Stimulated activated CD8-positive, alpha-beta memory T cell treated with anti-CD3 and anti-CD28 coated beads, Interleukin-15, amount 100 ng/mL, for 48 hours (primary cell): ENCODE results near the gene CCL11.
"Not testable (repeated sequence)": the region's sequence is repeated elsewhere in the genome, so short reads cannot be mapped to it uniquely, and the experiment has no call there.

Experiments used
- DNase-seq, 2 donors: peaks; one replicate each; pipeline ENCODE4 v3.0.0-alpha.2; 2020; ENCODE audit warnings: low read depth in 2 of 2

The CCL11 gene

GRCh38 chr17:34307110-34307509 lies 21.6 kb downstream of the CCL11 start:
- DNase-seq = no peak

DNA sequence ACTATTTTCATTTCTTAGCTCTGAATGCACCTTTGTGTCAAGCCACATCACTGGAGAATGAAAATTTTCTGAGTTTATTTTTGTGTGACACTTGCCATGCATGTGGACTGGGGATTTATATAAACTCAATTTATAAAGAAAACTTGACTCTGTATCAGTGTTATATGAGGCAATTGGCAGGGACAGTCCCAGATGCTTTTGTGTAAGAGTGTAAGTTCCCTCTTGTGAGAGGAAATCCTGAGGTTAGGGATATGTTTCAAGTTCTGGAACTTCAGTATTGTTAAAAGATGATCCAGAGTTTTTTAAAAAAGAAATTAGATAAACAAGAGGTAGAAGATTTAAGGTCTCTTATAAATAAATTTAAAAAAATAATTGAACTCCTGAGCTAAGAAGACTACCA lies 22.8 kb downstream of the CCL11 start:
- no peak for DNase-seq

DNA sequence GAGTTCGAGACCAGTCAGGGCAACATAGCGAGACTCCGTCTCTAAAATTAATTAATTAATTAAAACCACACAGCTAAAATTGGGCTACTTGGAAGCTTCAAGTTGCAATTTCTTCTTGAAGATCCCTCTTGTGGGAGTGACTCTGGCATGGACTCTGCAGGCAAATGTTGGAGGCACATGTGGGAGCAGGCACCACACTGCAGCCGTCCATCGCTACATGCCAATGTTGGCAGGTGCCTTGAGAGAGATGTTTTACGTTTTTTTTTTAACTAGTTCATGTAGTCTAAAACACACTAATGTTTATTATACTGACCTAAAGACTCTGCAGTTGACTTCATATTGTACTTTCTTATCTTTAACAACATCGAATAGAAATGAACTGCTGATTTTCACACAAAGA lies 25.7 kb downstream of the CCL11 start:
- DNase-seq = no peak

GRCh38 chr17:34312080-34312479 lies 26.5 kb downstream of the CCL11 start:
- no peak for DNase-seq

GRCh38 chr17:34313164-34313563 lies 27.6 kb downstream of the CCL11 start:
- DNase-seq = no peak

DNA sequence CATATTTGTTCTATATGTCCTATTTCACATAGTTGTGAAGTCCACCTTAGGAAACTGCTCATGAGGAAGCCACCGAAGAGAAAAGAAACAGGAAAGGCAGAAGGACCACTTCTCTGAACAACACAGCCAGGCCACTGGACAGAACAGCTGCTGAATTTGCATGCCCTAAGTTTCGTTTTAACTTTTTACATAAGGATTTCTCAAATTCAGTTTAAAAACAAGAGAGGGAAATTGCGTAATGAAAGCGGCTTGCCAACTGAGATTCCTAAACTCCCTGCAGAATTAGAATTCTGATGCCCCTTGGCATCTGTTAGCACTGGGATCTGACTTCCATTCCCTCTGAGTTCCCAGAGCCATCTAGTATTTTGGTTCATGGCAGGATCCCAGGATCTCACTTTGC lies 28.7 kb downstream of the CCL11 start:
- no peak for DNase-seq

DNA sequence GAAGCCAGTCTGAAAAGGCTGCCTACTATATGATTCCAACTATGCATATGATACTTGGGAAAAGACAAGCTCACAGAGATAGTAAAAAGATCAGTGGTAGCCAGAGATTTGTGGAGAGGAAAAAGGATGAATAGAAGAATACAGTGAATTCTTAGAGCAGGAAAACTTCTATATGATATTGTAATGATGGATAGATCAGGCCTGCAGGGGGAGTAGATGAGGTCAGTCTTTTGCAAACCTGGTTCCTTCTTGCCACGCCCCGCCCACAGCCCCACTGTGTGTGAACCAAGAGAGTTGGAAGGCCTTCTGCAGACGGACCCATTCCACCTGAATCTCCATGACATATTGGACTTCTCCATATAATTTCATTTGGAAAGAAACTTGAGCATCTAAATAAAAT lies 32.9 kb downstream of the CCL11 start:
- DNase-seq = no peak

DNA sequence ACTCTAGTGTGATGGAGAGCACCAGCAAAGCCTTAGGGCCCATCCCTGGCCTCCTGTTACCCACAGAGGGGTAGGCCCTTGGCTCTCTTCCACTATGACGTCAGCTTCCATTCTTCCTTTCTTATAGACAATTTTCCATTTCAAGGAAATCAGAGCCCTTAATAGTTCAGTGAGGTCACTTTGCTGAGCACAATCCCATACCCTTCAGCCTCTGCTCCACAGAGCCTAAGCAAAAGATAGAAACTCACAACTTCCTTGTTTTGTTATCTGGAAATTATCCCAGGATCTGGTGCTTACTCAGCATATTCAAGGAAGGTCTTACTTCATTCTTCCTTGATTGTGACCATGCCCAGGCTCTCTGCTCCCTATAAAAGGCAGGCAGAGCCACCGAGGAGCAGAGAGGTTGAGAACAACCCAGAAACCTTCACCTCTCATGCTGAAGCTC lies 33.5 kb downstream of the CCL11 start, which contains the start of gene CCL8:
CCL8 (plus strand) TSS at position 397 of the 445 bp plus-strand sequence. CDS start 67 bp downstream, outside the sequence.
- DNase-seq = no peak

GRCh38 chr17:34321964-34322363 lies 36.4 kb downstream of the CCL11 start:
- no peak for DNase-seq

GRCh38 chr17:34327580-34327979 lies 42.0 kb downstream of the CCL11 start:
- DNase-seq = not testable (repeated sequence)

- DNase-seq = no peak
Measured at GRCh38 chr17:34337701-34338100, 52.2 kb downstream of the CCL11 start.
